Testis (tissue), 3 donors: ENCODE data around the gene ASIC2. TPM values are rescaled to one million over a fixed set of nuclear protein-coding genes. Genes with fewer than 3 reads are reported as not detected.

Experiments used
- DNase-seq: peaks from one replicate; pipeline ENCODE4 v3.0.0-alpha.2; 2019
- H3K27ac ChIP-seq, 2 donors: fragments of 200-600 bp; sonication (generic); one replicate each; pipeline ENCODE4 v1.5.1; 2019
- H3K27me3 ChIP-seq: fragments of 200-600 bp; sonication (generic); one replicate; pipeline ENCODE4 v1.5.1; 2019
- H3K36me3 ChIP-seq: fragments of 200-600 bp; sonication (generic); one replicate; pipeline ENCODE4 v1.5.1; 2017; ENCODE audit warnings: low read depth; ENCODE audit errors: missing control alignments
- H3K4me1 ChIP-seq: fragments of 200-600 bp; sonication (generic); one replicate; pipeline ENCODE4 v1.5.1; 2019
- H3K4me3 ChIP-seq, 2 donors: fragments of 200-600 bp; sonication (generic); one replicate each; pipeline ENCODE4 v1.5.1; 2017 to 2019
- H3K9me3 ChIP-seq: fragments of 200-600 bp; sonication (generic); one replicate; pipeline ENCODE4 v1.5.1; 2017
- POLR2A ChIP-seq: fragments of 450-650 bp; IDR thresholded peaks from one replicate; pipeline ENCODE4 v1.6.1; 2017; ENCODE audit warnings: antibody characterized with exemption, mild to moderate bottlenecking, moderate library complexity
- WGBS, 2 donors: methylation state at CpG; one replicate each; pipeline ENCODE4 v1.1.5; 2018; 5-methylcytosine and 5-hydroxymethylcytosine counted together
- intact Hi-C: fragments of 100-400 bp; cut with DNase I; formaldehyde crosslinking; loops from one replicate; pipeline ENCODE4 v1.15.1; 2023; ENCODE audit warnings: low total_unique reads
- polyA plus RNA-seq: library from polyadenylated mRNA; stranded (reverse); fragments of 350-450 nt; fragmentation: Illumina TruSeq; extraction: RNeasy Lipid Tissue Mini Kit (QIAGEN cat#74804); gene quantifications from one replicate; pipeline ENCODE4 v1.2.3, GENCODE V29; 2014; ENCODE audit warnings: low read depth, low replicate concordance; ENCODE audit not compliant: insufficient read depth
- total RNA-seq, 2 donors: library from RNA; depleted of rRNA; stranded (reverse); fragments of >200 nt; gene quantifications; one replicate each; pipeline ENCODE4 v1.2.3, GENCODE V29; 2016
- TF ChIP-seq, protein P1 (sequence below), 3 experiments: fragments of 450-650 bp in 2 of 3; fragments of 200-600 bp in 1 of 3; sonication (generic) in 1 of 3; IDR thresholded peaks; one replicate each; pipeline ENCODE4 v1.5.1; 2016 to 2019; ENCODE audit warnings: antibody characterized with exemption in 3 of 3, mild to moderate bottlenecking in 2 of 3, moderate library complexity in 1 of 3

ASIC2 gene
- total and polyA plus RNA-seq, 3 donors from 2014 or later: 0.73 to 1.0 (median 0.81) TPM

DNA sequence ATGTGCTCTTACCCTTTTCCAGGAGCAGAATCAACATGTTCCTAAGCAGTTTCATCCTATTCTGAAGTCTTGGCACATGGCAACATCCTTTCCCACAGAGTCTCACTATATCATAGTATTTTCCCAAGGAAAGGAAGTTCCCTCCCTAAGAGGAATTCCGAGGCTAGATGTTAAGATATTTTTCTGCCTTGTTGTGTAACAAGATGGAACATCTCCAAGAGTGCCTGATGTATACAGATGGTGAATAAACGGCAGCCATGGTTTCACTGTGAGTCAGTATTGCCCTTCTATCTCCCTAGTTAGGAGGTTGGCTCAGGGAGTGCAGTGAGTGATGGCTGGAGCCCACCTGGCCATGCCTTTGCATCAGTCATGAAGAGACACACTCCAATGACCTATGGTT is 253.2 kb downstream of the ASIC2 start:
- intact Hi-C loops: loop anchor here (10.0 kb wide), 1 partner anchor 625 kb away; no protein-coding TSS in a partner anchor

DNA sequence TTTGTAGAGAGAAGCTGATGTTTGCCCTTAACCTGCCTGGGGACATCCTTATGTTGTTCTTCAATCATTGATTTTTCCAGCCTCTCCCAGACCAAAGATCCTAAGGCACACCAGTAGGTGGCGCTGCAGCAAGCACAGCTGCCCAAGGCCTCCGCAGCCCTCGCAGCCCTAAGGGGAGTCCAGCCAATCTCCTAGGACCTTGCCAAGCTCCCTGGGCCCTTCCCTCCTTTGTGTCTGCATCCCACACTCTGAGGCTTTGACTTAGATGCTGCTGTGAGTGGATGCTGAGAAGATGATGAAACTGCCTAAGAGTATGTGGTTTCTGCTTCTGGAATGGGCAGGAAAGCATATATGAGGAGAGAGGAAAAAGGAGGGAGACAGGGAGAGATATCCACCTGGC is 254.4 kb downstream of the ASIC2 start:
- WGBS, 2 donors: 12 to 28% methylated on average over 3 of the region's 3 CpGs
- Histone ChIP-seq H3K27me3 (no peaks in the 10 kb centered on the region), H3K9me3 (no peaks in the 10 kb centered on the region), H3K4me1 (no peaks in the 10 kb centered on the region), H3K27ac (no peak overlapping the region), H3K4me3 (no peak overlapping the region), H3K36me3 (no peaks in the 10 kb centered on the region)
- TF ChIP-seq, protein P1, sequence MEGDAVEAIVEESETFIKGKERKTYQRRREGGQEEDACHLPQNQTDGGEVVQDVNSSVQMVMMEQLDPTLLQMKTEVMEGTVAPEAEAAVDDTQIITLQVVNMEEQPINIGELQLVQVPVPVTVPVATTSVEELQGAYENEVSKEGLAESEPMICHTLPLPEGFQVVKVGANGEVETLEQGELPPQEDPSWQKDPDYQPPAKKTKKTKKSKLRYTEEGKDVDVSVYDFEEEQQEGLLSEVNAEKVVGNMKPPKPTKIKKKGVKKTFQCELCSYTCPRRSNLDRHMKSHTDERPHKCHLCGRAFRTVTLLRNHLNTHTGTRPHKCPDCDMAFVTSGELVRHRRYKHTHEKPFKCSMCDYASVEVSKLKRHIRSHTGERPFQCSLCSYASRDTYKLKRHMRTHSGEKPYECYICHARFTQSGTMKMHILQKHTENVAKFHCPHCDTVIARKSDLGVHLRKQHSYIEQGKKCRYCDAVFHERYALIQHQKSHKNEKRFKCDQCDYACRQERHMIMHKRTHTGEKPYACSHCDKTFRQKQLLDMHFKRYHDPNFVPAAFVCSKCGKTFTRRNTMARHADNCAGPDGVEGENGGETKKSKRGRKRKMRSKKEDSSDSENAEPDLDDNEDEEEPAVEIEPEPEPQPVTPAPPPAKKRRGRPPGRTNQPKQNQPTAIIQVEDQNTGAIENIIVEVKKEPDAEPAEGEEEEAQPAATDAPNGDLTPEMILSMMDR (IDR thresholded peaks at IDR 0.05): peak in 2 of 3 experiments; percentile 45 to 65
- TF ChIP-seq POLR2A: no peak
- intact Hi-C loops: no loop called here
- peak; percentile 71 for DNase-seq

More for the DNA sequence above, 253.2 kb downstream of the ASIC2 start:
- 42 to 45% methylated on average over 2 of the region's 2 CpGs for WGBS, 2 donors
- Histone ChIP-seq H3K4me3 (no peak overlapping the region), H3K9me3 (no peaks in the 10 kb centered on the region), H3K27ac (no peak overlapping the region), H3K27me3 (no peaks in the 10 kb centered on the region), H3K36me3 (no peaks in the 10 kb centered on the region), H3K4me1 (no peaks in the 10 kb centered on the region)
- no peak for DNase-seq
- TF ChIP-seq POLR2A: no peak
- TF ChIP-seq, protein P1 (IDR thresholded peaks at IDR 0.05): no peak

DNA sequence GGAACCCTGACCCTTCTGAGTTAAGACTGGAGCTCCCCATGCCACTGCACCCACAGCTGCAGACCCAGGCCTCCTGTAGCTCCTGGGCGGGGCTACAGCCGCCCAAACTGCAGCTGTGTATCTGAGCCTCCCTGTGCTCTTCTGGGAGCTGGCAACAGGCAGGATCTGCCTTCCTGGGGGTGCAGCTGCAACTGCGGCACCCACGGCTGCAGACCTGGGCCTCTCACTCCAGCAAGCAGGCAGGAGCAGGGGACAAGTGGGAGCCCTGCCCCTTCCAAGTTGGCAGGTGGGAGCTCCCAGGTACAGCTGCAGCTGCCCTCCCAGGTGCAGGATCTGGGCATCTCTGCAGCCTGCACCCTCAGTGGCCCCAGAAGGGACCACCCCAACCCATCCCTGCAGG is 259.9 kb downstream of the ASIC2 start:
- no peaks in the 10 kb centered on the region for H3K4me1 ChIP-seq
- H3K36me3 ChIP-seq: no peaks in the 10 kb centered on the region
- no peak for DNase-seq
- H3K9me3 ChIP-seq: no peaks in the 10 kb centered on the region
- H3K4me3 ChIP-seq: no peak overlapping the region
- H3K27ac ChIP-seq: no peak overlapping the region
- H3K27me3 ChIP-seq: no peaks in the 10 kb centered on the region
- no peak for TF ChIP-seq POLR2A
- TF ChIP-seq, protein P1 (IDR thresholded peaks at IDR 0.05): no peak
- intact Hi-C loops: no loop called here
- WGBS, 2 donors: 80 to 95% methylated on average over 2 to 4 of the region's 4 CpGs

DNA sequence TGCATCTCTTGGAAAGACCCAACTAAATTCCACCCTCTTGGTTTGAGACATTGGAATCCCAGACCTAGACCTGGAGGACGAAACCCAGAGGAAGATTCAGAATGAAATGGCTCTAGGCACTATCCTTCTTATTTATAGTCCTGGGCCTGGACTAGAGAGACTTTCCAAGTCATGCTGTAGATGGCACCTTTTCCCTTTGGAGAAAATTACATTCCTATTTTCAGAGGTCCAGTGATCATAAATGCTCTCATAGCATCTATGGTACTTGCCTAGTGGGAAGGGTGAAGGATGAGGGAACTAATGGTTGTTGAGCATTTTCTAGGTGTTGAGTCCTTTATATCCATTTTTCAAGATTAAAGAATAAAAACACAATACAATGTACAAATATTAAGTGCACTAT is 264.3 kb downstream of the ASIC2 start:
- intact Hi-C loops: no loop called here
- 90 to 93% methylated on average over 1 of the region's 1 CpG for WGBS, 2 donors

DNA sequence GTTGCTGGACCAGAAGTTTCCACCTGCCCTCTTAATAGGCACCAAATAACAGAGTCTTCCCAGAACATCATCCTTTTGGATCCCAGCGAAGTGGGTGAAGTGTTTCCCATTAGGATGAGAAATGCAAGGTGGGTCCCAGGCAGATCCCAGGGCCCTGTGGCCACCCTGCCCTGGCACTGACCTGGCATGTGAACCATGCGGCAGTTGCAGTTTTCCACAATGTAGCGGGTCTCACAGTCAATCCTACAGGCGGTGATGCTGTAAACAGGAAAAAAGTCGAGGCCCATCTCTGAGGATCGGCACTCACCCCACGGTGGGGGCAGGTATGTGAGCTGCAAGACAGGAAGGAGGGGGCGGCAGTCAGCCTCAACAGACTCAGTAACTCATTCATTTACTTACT is 265.0 kb downstream of the ASIC2 start:
- WGBS, 2 donors: 82 to 89% methylated on average over 8 of the region's 8 CpGs
- Histone ChIP-seq H3K9me3 (no peaks in the 10 kb centered on the region), H3K27ac (no peak overlapping the region), H3K4me3 (no peak overlapping the region), H3K27me3 (no peaks in the 10 kb centered on the region), H3K36me3 (no peaks in the 10 kb centered on the region), H3K4me1 (no peaks in the 10 kb centered on the region)
- intact Hi-C loops: no loop called here
- no peak for DNase-seq
- TF ChIP-seq POLR2A: no peak
- TF ChIP-seq, protein P1 (IDR thresholded peaks at IDR 0.05): no peak

More for the DNA sequence above, 264.3 kb downstream of the ASIC2 start:
- Histone ChIP-seq H3K36me3 (no peaks in the 10 kb centered on the region), H3K4me3 (no peak overlapping the region), H3K27me3 (no peaks in the 10 kb centered on the region), H3K4me1 (no peaks in the 10 kb centered on the region), H3K27ac (no peak overlapping the region), H3K9me3 (no peaks in the 10 kb centered on the region)
- TF ChIP-seq, protein P1 (IDR thresholded peaks at IDR 0.05): no peak
- no peak for TF ChIP-seq POLR2A
- no peak for DNase-seq
